DMS114 treated with DMSO at 0.1 percent for 48 hours (cell line): Measurements from ENCODE around the gene RUVBL2.
A peak's percentile ranks its signal among the peaks of the same experiment; 100 is the strongest.

Experiments
- DNase-seq: peaks from one replicate; lab custom pipeline; 2025; ENCODE audit not compliant: unreplicated experiment; lab: John Stamatoyannopoulos, UW

The RUVBL2 gene

DNA sequence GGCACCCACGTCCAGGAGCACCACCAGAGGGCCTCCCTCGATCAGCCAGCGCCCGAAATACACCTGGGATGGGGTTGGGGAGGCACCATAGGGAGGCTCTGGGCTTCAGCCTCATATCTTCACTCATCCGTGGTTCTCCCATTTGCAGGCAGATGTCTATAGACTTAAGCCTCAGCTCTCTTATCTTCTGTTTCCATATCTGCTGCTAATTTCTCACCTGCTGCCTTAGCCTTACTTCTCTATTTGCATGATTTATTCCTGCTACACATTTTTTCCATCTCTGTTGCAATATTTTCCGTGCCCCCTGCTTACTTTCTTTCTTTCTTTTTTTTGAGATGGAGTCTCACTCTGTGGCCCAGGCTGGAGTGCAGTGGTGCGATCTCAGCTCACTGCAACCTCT, 6.4 kb upstream of the RUVBL2 start:
- no peak for DNase-seq

DNA sequence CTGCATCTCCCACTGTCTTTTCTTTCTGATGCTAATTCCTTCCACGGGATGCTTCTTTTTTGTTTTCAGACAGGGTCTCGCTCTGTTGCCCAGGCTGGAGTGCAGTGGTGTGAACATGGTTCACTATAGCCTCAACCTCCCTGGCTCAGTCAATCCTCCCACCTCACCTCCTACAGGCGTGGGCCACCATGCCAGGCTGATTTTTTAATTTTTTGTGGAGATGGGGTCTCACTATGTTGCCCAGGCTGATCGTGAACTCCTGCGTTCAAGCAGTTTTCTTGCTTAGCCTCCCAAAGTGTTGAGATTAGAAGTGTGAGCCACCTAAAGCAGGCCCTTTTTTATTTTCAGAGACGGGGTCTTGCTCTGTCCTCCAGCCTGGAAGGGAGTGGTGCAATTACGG, 5.4 kb upstream of the RUVBL2 start:
- DNase-seq: no peak

DNA sequence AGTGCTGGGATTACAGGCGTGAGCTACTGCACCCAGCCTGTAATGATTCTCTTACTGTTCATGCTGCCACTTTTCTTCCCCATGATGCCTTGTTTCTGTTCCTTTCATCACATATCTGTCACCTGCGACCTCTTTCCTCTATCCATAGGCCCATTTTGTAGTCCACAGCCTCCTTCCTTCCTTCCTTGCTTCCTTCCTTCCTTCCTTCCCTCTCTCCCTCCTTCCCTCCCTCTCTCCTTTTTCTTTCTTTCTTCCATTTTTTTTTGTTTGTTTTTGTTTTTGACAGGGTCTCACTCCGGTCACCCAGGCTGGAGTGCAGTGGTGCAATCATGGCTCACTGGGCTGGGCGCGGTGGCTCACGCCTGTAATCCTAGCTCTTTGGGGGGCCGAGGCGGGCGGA, 4.8 kb upstream of the RUVBL2 start:
- DNase-seq: no peak

DNA sequence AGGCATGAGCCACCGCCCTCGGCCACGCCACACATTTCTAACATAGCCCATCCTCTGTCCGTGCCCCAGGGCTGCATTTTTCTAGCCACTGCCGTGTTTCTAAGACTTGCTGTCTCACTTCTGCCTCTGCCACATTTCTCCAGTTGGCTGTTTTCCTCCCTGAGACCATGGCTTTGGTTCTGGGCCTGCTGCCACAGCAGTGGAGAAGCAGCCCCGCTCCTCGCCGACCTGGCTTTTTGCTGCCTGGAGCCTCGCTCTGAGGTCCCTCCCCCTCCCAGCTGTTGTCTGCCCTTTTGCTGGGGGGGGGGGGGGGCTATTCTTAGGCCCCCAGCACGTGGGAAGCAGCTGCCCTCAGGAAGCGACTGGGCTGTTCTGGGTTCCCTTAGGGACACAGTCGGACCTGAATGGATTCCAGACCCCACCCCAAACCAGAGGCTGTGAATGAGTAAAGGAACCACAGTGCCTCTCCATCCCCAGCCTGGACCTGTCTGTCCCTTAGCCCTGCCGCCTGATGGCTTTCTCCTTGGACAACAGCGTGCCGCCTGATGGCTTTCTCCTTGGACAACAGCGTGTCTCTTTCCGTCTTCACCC, 3.9 kb upstream of the RUVBL2 start:
- no peak for DNase-seq

DNA sequence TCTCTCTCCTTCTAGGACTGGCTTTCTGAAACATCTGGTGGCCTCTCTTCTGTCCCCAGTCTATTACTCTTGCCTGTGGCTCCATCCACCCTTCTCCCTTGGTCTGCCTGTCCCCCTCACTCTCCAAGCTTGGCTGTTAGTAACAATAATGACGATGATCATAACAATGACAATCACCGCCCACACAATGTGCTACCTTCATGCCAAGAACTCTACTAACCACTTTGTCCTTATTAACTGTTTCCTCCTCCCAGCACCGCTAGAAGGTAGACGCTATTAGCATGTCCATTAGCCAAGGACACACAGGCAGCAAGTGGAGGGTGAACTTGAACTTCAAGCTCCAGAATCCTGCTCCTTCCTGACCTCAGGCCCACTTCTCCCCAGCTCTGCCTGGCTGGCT, 3.3 kb upstream of the RUVBL2 start:
- DNase-seq: no peak

DNA sequence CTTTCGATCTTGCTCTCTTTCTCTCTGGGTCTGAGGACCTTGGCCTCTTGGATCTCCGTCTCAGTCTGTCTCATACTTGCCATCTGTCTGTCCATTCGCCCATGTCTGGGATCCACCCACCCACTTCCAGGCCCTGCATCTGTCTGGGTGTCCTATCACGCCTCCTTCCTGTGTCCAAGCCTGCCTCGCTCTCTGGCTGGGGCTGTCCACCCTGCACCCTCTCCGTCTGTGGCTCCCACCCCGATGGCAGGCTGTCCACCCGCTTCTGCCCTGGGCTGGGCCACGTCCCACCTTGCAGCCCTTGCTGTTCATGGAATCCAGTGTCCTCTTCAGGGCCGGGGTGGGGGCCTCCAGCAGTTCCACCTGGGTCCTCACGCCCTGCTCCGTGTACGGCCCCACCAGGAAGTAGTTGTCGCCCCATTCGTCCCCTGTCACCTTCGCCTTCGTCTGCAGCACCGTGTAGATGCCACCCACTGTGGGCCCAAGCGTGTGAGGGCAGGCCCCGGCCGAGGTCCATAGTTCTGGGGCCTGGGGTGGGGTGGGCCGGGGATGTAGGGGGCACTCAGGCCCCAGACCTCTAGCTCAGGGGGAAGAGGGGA, 2.6 kb upstream of the RUVBL2 start:
- DNase-seq: no peak

DNA sequence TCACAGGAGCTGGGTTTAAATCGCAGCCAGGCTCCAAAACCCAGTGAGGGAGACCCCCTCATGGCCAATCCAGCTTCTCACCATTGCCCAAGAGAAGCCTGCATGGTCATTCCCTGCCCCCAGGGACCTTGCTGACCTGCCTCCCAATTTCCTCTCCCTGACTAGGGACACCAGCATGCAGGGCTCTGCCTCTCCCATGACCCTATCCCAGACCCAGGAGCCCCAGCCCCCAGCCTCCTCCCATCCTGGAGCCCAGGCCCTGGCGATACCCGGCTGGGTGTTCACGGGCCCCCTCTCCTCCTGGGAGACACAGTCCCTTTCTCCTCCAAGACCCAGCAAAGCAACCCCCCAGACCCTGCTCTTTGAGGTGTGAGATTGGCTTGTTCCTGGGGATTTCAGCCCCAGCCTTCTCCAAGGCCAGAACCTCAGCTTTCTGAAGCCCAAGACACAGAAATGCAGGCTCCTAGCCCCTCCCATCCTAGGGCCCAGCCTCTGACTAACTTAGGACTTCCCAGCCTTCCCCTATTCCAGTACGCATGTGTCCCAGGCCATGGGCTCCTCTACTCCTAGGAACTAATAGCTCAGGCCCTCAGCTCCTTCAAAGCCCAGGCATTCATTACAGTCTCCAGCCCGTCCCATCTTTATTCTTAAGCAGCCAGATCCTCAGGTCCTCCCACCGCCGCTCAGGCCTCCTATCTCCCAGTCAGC, 1.7 kb upstream of the RUVBL2 start:
- DNase-seq: peak; percentile 7

DNA sequence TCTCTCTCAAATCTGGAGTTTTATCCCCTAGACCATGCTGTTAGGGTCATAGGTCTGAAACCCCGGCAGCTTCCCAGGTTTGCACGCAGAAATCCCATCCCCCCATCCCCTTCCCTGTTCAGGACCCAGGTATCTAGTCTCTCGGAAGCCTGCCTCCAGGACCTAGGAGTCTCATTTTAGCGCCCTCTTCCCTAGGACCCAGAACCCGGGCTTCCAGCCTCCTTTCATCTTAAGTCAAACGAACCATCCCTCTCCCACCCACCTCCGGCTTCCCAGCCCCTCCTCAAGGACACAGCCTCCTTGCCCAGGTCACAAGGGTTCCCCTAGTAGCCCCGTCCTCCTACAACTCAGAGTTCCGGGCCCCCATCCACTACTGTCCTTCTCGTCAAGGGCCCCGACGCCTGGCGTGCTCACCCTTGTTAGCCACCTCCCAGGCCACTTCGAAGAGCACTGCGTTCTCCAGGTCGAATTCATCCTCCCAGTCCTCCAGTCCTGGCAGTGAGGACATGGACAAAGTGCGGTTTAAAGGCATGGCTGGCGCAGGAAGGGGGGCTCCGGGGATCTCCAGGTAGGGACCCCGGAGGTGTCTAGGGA, 1.0 kb upstream of the RUVBL2 start:
- no peak for DNase-seq

DNA sequence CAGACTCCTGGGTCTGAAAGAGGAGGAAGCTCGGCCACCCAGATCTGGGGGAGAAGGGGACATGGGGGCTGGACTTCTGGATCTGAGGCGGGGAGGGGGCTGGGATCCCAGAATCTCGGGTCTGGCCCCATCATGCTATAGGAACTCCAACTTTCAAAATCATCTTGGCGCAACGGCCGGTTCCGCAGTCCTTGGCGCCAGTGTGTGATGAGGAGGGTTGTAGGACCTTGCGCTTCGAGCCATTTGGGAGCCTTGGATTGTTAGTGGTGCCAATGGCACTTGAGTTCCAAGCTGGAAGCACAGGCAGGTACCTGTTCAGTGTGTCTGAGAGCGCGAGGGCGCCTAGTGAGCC, 324 bp downstream of the RUVBL2 start:
- DNase-seq: no peak

DNA sequence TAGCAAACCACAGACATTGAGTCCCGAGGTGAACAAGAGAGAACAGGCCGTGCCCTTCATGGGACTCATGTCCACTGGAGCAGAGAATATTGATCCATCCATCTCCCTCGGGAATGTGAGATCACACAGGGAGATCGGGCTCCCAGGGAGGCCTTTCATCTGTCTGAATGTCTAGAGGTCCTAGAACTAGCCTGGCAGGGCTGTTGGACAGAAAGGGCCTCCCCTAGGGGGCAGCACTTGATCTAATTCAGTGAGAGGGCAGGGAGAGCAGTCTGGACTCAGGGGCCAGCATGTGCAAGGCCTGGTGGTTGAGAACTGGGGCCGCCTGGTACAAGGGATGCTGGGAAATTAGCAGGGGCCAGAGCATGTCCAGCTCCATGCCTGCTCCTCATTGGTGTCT, 4.3 kb downstream of the RUVBL2 start:
- DNase-seq: peak; percentile 10

DNA sequence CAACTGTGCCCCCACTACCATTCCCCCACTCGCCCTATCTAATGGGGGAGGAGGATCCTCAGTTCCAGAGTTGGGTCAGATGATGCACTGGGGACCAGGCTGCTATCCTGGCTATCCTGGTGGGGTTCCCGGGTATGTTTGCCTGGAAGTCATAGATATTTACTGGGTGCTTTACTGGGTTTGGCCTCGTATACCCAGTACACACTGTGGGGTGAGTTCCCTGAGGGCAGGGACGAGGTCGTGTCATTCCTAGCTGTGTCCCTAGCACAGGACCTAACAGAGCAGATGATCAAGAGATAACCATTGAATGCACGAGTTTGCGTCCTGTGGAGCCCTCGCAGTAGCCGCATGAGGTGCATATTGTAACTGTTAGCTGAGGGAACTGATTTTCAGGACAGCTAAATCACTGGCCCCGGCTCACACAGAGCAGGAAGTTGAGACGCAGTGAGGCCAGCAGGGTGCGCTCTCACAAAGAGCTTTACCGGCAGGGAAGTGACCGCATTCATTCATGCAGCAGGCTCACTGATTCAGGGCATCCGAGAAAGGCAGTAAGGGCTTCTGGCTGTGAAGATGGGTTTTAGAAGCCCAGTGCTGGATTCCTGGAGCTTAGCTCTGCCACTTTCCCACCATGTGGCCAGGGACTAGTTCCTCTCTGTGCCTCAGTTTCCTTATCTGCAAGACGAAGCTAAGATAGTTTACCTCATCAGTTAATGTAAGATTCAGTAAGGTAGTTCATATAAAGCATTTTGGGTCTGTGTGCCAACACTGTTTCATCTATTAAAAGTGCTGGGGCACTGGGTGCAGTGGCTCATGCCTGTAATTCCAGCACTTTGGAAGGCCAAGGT, 6.0 kb downstream of the RUVBL2 start:
- peak; percentile 30 for DNase-seq

DNA sequence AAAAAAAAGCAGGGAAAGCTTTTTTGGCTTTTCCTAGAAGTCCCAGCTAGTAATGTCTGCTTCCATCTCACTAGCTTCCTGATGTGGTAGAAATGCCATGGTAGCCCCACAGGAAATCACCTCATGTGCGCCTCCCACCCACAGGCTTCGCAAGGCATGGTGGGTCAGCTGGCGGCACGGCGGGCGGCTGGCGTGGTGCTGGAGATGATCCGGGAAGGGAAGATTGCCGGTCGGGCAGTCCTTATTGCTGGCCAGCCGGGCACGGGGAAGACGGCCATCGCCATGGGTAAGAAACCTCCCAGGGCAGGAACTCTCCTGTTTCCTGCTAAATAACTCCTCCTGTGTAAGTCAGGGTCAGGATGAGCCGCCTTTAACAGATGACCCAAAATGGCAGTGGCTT, 10.4 kb downstream of the RUVBL2 start:
- no peak for DNase-seq

DNA sequence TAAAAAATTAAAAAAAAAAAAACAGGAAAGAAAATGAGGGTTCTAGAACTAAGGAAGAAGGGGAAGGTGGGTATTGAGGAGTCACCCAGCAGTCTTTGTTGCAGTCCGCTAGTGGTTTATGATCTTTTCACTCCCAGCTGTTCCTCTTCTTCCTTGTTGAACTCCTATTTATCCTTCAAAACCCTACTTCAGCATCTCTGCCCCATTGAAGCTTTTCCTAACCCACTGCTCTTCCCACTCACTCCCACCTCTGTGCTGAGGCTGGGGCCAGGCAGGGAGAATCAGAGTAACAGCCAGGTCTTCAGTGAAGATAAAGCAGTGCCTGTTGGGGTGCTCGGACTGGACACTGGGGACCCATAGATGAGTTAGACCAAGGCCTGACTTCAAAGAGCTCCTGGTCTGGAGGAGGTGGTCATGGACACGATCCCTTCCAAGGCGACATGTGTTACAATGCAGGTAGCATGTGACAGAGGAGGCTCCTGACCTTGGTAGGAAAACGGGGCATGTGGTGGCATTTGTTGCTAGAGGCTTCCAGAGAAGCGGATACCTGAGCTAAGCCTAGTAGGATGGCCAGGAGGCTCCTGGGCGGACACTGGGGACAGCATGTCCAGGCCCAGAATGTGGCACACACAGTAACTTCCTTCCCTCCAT, 11.4 kb downstream of the RUVBL2 start:
- DNase-seq: no peak

DNA sequence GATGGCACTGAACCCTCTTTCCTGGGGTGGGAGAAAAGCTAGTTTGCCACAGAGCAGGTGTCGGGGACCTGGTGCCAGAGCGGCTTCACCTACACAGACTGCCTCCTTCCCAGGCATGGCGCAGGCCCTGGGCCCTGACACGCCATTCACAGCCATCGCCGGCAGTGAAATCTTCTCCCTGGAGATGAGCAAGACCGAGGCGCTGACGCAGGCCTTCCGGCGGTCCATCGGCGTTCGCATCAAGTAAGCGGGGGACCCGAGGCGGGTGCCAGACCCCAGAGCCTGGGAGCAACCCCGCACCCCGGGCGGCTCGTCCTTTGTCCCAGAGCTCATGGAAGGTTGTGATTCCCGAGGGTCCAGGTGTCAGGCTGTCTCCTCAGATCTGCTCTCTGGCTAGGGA, 13.2 kb downstream of the RUVBL2 start:
- no peak for DNase-seq

DNA sequence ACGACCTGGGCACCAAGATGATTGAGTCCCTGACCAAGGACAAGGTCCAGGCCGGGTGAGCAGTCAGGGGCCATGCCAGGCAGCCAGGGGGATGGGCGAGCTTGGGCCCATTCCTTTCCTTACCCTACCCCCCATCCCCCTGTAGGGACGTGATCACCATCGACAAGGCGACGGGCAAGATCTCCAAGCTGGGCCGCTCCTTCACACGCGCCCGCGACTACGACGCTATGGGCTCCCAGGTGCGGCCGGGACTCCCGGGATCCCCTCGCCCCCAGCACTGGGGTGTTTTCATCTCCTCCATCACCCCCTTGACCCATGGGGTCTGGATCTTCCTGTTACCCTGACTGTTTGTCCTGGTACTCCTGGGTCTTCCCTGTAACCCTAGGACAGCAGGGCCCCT, 16.1 kb downstream of the RUVBL2 start:
- no peak for DNase-seq

DNA sequence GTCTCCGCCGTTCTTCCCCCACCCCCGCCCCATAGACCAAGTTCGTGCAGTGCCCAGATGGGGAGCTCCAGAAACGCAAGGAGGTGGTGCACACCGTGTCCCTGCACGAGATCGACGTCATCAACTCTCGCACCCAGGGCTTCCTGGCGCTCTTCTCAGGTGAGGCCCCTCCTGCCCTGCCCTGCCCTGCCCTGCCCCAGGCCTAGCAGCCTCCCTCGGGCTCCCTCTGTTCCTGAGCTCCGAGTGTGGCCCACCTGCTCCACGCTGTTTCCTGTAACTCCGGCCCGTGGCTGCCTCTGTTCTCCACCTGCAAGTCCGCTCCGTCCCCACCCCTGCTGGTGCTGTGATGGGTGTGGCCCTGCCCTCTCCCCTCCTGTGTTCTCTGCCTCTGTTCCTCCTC, 16.8 kb downstream of the RUVBL2 start:
- DNase-seq: no peak

DNA sequence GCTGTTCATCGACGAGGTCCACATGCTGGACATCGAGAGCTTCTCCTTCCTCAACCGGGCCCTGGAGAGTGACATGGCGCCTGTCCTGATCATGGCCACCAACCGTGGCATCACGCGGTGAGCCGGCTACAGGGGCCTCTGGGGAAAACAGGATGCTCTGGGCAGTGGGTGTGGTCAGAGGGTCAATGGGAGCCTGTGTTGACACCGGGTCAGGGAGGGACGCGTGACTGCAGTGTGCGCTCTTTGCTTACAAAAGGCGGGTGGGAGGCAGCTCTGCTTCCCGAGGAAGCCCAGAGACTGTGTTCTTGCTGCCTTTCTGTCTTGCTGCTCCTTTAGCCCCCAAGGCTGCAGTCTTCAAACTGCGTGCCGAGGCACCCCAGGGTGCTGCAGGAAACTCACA, 17.5 kb downstream of the RUVBL2 start:
- no peak for DNase-seq

DNA sequence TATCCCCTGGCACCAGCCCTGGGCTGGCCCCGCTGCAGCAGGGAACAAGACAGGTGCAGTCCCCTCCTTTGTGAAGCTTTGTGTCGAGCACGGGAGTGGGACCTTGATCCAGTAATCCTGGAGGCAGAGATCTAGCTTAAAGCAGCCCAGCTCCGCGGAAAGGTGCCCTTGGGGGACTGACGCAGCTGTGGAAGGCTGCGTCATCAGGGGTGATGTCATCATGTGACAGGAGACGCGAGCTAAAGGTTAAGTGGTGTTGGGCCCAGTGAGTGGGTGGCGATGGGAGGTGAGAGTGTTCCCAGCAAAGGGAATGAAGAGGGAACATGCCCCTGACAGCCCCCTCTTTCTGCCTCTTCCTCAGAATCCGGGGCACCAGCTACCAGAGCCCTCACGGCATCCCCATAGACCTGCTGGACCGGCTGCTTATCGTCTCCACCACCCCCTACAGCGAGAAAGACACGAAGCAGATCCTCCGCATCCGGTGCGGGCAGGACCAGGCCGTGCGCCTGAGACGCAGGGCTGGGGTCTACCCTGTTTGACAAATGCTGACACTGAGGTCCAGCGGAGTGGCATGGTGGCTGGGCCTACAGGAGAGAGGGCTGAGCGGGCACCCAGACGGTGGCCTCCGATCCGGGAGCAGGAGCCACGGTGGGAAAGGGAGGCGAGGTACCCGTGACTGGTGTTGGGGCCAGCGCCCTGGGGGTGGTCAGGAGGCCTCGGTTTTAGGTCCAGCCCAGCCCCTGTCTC, 20.6 kb downstream of the RUVBL2 start:
- DNase-seq: no peak

DNA sequence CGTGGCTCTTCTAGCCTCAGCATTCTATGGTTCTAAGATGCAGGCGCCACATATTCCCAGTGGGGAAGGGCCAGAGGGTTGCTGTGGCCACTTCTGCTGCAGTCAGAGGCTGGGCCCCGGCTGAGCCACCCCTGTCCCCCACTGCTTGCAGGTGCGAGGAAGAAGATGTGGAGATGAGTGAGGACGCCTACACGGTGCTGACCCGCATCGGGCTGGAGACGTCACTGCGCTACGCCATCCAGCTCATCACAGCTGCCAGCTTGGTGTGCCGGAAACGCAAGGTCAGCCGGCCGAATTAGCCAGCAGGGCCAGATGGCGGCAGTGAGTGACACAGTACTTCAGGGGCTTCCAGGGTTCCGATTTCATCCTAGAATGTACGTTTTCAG, 21.2 kb downstream of the RUVBL2 start:
- DNase-seq: no peak

DNA sequence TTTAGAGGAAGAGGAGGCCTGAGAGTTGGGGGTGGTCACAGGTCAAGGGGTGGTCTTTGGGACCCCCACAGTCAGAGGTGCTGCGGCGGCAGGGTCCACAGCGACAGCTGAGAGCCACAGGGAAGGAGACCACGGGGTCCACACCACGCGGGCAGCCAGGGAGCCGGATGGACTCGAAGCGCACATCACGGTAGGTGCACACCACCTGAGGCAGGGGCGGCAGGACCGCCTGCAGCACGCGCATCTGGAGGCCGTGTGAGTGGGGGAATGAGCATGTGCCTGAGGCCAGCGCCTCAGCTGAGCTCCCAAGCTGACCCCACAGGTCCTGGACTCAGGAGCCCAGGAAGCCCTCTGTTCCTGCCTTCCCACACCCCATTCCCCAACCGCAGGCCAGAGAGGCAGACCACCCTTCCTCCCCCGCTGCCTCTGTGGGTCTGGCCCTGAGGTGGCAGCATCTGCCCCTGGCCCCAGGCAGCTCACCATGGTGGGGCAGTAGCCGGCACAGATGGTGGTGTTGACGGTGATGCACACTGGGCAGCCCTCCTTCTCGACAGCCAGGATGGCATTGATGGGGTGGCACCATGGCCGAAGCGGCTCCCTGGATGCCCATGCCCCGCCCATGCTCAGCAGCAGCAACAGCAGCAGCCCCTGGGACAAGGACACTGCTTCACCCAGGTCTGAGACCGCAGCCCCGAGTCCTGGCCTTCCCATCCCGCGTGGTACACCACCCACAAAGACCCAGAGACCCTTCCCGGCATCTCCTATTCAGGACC, 22.6 kb downstream of the RUVBL2 start:
- no peak for DNase-seq
